NCI-H2227 (cell line): Measurements from ENCODE around the gene BECN2.
A peak's percentile ranks its signal among the peaks of the same experiment; 100 is the strongest.

ENCODE experiments used
- DNase-seq: peaks from one replicate; lab custom pipeline; 2025; ENCODE audit not compliant: unreplicated experiment; lab: John Stamatoyannopoulos, UW

The BECN2 gene

GRCh38 chr1:241957692-241958494, at the start of gene BECN2:
BECN2 (plus strand) TSS chr1:241957767; CDS start chr1:241957767, 0 bp downstream.
- DNase-seq, result peak; percentile 44

GRCh38 chr1:241916196-241916595, 41.4 kb upstream of the BECN2 start:
- no peak for DNase-seq

DNA sequence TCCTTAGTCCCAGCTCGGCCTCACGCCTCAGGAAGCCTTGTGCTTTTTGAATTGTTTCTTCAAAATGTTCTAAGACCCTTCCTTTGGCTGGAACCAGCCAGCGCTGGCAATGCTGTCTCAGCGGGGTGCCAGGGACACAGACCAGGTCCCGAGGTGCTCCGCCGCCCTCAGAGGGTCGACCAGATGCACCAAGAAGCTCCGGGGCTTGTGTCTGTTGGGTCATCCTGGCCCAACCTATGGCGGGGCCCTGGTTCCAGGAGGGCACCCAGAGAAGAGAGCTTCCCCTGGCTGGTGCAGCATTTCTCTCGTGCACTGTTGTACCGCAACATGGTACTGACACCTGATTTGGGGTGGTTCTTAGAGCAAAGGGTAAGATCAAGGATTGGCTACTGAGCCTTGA, 40.1 kb upstream of the BECN2 start:
- DNase-seq, result no peak

DNA sequence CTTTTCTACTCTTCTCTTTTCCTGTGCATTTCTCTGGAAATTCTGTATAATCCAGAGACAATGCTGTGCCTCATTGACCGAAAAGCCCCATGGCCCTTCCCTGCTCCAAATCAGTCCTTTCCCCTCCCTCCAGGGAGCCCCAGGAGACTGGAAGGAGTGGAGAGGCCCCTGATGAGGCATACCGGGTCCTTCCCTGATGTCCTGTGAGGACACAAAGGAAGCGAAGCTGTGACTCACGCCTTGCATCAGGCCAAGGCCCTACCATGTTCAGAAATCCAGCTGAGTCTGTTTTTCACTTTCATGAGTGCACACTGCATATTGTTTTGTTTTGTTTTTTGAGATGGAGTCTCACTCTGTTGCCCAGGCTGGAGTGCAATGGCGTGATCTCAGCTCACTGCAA, 38.7 kb upstream of the BECN2 start:
- DNase-seq, result no peak

GRCh38 chr1:241924080-241924808, 33.3 kb upstream of the BECN2 start:
- DNase-seq, result no peak

- DNase-seq, result no peak
Measured at GRCh38 chr1:241926141-241926540, 31.4 kb upstream of the BECN2 start.

- no peak for DNase-seq
Measured at GRCh38 chr1:241927321-241927720, 30.2 kb upstream of the BECN2 start.

DNA sequence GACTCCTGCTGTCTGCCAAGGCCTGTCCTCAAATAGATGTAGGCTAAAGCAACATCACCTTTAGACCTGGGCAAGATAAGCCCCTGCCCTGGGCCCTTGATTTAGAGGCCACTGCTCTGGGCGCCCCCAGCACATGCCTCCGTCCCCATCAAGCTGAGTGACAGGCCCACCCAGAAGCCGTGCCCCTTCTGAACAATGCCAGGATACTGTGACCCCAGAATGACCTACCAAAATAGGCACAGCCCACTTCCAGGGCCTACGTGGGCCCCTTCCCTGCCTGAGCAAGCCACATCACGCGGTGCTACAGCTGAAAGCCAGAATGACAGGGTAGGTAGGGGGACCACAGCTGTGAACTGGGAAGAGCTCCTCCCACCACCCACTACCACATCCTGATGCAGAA, 24.7 kb upstream of the BECN2 start:
- no peak for DNase-seq

GRCh38 chr1:241934201-241934848, 23.2 kb upstream of the BECN2 start:
- peak; percentile 85 for DNase-seq

DNA sequence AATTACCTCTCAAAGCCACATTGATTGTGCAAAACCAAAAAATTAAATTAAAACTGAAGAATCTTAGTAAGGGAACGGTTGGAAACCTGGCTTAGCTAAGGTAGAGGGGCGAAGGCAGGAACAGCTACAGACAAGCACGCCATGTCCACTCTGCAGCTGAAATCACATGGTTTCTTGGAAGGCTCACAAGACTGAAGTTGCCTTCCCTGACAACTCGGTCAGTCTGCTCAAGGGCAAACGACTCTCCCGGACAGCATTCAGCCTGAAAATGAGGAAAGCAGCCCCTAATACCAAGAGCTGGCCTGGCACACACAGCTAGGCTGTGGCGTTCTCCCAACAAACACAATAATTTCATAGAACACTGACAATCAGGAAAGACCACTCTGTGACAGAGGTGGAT, 22.7 kb upstream of the BECN2 start:
- no peak for DNase-seq

DNA sequence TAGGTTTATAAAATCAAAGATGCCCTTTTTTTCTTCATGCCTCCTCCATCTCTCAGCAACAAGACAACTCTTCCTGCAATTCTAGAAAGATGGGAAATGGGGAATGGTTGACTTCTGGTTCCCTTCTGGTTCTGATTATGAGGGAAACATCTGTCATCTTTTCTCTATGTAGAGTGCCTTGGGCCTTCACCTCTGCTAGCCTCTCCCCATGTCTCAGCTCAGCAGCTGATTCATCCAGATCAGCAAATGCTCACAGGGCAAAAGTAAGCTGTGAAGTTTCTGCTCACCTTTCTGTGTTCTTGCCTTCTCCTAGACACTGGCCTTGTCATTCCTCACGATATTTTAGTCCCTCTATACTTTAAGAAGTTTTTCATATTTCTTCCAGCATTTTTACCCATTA, 17.8 kb upstream of the BECN2 start:
- no peak for DNase-seq

DNA sequence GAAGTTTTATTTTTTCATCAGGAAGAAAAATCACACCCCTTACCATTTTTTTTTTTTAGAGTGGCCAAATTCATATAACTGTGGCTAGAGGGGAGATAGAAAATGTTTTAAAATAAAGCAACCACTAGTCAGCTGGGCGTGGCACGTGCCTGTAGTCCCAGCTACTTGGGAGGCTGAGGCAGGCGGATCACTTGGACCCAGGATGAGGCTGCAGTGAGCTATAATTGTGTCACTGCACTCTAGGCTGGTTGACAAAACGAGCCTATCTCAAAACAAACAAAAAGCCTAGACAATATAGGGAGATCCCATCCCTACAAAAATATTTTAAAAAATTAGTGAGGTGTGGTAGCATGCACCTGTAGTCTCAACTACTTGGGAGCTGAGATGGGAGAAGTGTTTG, 14.8 kb upstream of the BECN2 start:
- DNase-seq, result no peak

GRCh38 chr1:241944300-241944699, 13.3 kb upstream of the BECN2 start:
- no peak for DNase-seq

- DNase-seq, result no peak
Measured at GRCh38 chr1:241947354-241947753, 10.2 kb upstream of the BECN2 start.

GRCh38 chr1:241950390-241950789, 7.2 kb upstream of the BECN2 start:
- DNase-seq, result no peak

GRCh38 chr1:241962153-241962552, 4.6 kb downstream of the BECN2 start:
- DNase-seq, result no peak

DNA sequence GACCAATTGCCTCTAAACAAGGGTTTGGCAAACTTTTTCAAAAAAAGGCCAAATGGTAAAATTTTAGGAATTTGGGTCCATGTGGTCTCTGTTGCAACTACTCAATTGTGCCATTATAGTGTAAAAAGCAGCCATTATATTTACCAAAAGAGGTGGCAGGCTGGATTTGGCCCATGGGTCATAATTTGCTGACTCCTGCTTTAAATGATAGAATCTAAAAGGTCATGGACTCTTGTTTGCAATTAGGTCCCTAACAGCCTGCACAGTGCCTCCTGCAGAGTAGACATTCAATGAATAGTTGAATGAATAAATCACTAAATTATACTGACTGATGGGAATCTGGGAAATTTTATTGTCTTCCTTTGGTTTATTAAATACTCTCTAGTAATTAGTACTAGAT, 6.2 kb downstream of the BECN2 start:
- no peak for DNase-seq

DNA sequence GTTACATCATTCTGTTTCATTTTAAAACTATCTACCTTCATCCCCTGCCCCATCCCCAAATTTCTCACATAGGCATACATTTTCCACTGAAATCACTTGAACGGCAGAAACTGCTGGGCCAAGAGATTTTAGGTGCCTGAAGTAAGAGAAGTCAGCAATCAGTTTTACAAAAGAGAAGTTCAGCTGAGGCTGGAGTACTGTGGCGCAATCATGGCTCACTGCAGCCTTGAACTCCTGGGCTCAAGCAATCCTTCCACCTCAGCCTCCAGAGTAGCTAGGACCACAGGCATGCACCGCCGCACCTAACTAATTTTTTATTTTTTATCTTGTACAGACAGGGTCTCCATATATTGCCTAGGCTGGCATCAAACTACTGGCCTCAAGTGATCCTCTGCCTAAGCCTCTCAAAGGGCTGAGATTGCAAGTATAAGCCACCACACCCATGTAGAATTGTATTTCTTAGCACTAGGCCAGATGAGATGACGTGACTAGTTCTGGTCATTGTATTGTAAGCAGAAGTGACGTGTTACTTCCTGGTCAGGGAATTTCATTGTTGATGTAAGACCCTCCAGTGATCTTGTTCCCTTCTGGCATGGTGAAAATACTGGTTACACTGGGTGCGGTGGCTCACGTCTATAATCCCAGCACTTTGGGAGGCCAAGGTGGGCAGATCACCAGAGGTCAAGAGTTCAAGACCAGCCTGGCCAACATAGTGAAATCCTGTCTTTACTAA, 7.1 kb downstream of the BECN2 start:
- DNase-seq, result no peak

GRCh38 chr1:241968611-241969010, 11.0 kb downstream of the BECN2 start:
- no peak for DNase-seq

GRCh38 chr1:241972703-241973369, 15.3 kb downstream of the BECN2 start:
- DNase-seq, result peak; percentile 90

DNA sequence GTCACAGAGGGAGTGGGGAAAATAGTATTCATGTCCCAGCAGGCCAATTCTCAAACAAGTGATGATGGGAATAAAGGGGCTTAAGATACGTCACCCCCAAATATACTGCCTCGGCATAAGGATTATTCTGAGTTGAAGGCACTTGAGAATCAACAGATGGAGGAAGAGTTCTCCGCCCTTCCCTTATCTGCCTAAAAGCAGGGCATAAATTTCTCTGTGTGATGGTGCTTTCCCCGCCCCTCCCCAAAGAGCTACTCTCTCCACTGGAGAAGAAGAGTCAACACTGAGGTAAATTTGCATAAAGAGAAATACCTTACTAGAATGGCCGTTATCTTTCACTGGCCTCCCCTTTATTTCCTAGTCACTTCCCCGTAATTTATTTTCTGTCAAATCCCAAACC, 18.7 kb downstream of the BECN2 start:
- DNase-seq, result no peak
